Measurements from ENCODE around the gene SLC29A2. TPM values are rescaled to one million over a fixed set of nuclear protein-coding genes. Genes with fewer than 3 reads are reported as not detected.

Gene SLC29A2
- total RNA-seq, 1 donor from 2014 or later: 10.6 TPM

DNA sequence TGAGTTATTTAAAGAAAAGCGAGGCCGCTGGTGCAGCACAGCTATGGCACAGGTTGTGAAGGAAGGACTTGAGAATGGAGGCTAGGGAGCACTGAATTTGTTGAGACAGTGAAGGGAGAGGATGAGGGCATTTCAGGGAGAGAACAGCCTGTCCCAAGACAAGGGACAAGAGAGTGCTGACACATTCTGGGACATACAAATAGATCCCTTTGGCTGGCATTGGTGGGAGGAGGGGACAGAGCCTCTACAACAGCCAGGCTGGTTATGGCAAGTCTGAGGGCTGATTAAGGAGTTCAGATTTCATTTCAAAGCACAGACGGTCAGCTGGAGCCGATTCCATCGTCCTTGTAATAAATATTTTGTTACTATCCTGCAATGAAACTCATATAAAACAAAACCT, 1.7 kb upstream of the SLC29A2 start:
- Histone ChIP-seq H3K27me3 (ENCODE audit: low read depth) (peaks cover 31% of the 10 kb centered on the region), H3K36me3 (no peaks in the 10 kb centered on the region), H3K4me1 (peaks cover 15% of the 10 kb centered on the region), H3K9me3 (no peaks in the 10 kb centered on the region), H3K4me3 (no peak overlapping the region), H3K27ac (no peak overlapping the region)
- no peak for ATAC-seq
- intact Hi-C loops (cut with DNase I): no loop called here
- DNase-seq: no peak
- TF ChIP-seq, protein P1, sequence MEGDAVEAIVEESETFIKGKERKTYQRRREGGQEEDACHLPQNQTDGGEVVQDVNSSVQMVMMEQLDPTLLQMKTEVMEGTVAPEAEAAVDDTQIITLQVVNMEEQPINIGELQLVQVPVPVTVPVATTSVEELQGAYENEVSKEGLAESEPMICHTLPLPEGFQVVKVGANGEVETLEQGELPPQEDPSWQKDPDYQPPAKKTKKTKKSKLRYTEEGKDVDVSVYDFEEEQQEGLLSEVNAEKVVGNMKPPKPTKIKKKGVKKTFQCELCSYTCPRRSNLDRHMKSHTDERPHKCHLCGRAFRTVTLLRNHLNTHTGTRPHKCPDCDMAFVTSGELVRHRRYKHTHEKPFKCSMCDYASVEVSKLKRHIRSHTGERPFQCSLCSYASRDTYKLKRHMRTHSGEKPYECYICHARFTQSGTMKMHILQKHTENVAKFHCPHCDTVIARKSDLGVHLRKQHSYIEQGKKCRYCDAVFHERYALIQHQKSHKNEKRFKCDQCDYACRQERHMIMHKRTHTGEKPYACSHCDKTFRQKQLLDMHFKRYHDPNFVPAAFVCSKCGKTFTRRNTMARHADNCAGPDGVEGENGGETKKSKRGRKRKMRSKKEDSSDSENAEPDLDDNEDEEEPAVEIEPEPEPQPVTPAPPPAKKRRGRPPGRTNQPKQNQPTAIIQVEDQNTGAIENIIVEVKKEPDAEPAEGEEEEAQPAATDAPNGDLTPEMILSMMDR (IDR thresholded peaks at IDR 0.05): no peak

DNA sequence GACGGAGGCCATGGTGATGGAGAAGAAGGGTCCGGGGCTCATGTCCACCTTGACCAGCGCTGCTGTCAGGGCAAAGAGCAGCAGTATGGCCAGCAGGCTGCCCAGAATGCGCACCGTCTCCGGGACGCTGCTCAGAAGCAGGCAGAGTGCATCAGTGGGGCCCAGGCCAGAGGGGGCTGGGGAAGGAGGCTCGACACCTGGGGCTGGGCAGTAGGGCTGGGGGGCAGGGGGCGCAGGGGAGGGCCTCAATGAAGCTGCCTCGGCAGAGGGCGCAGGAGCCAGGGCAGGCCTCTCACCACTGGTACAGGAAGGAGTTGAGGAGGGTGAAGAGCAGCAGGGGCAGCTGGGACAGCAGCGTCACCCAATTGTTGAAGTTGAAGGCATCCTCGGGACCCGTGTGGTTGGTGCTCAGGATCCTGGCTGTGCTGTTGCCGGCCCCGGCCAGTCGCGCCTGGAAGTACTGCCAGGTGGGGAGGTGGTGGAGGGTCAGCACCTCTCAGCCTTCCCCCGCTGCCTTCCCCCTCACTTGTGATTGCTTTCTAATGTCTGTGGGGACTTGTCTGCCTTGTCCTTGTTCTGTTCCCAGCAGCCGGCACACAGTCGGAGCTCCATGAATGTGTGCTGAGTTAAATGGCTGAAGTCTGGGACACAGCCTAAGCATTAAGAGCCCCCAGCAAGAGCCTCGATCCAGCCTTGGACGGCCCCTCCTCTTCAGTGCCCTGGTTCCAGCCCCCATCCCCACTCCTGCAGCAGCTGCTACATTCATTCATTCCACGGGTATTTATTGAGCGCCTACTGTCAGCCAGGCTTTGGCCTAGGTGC, 2.3 kb downstream of the SLC29A2 start:
- no peaks in the 10 kb centered on the region for H3K9me3 ChIP-seq
- peaks cover 15% of the 10 kb centered on the region for H3K4me1 ChIP-seq
- no peak overlapping the region for H3K27ac ChIP-seq
- no peak overlapping the region for H3K4me3 ChIP-seq
- H3K36me3 ChIP-seq: no peaks in the 10 kb centered on the region
- TF ChIP-seq, protein P1 (IDR thresholded peaks at IDR 0.05): no peak
- DNase-seq (no peak), ATAC-seq (no peak)
- peaks cover 25% of the 10 kb centered on the region for H3K27me3 ChIP-seq (ENCODE audit: low read depth)
- intact Hi-C loops (cut with DNase I): no loop called here

DNA sequence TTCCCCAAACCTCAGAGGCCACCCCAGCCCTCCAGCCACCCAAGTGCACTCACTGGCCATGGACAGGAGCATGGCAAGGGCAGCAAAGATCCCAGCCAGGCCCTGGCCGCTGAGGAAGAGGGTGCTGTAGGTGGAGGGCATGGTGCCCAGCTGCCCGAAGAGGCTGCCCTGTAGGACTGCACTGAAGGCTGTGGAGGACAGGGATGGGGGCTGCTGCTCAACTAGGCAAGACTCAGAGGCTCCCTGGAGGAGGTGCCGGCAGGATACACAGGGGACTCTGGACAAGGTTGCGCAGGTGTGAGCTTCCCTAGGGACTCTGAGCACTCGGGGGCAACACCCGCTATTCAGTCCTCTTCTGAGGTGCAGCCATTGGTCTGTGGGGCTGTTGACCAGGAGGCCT, 3.1 kb downstream of the SLC29A2 start:
- ATAC-seq: no peak
- peaks cover 20% of the 10 kb centered on the region for H3K4me1 ChIP-seq
- TF ChIP-seq, protein P1 (IDR thresholded peaks at IDR 0.05): no peak
- intact Hi-C loops (cut with DNase I): no loop called here
- no peaks in the 10 kb centered on the region for H3K9me3 ChIP-seq
- no peak overlapping the region for H3K27ac ChIP-seq
- peaks cover 23% of the 10 kb centered on the region for H3K27me3 ChIP-seq (ENCODE audit: low read depth)
- no peaks in the 10 kb centered on the region for H3K36me3 ChIP-seq
- DNase-seq: no peak
- no peak overlapping the region for H3K4me3 ChIP-seq

DNA sequence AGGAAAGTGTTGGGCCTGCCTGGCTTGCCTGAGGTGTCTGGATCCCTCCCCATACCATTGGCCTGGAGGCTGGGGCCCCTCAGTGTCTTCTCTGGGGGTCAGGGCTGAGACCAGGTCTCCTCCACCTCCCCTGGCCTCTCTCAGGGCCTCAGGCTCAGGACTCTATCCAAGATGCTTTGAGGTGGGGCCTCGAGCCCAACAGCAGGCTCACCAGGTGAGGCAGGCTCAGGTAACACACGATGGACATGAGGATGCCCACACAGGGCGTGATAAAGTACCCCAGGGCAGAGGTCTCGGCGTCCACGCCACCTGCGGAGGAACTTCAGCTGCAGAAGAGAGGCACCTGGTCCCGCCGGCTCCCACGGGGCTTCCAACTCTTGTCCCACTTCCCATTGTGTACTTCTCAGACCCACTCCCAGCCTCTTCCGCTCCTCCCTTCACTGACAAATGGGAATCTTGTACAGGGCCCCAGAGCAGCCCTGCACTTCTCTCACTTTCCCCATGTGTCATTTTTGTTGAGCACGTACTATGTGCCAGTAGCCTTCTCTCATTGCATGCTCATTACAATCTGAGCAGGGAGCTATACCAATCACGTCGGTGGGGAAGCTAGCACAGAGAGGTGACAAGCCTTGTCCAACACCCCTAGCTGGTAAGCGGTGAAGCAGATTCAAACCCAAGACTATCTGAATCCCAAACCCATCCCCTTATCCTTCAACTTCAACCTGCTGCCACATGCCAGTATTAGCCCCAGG, 3.8 kb downstream of the SLC29A2 start:
- TF ChIP-seq, protein P1 (IDR thresholded peaks at IDR 0.05): no peak
- H3K36me3 ChIP-seq: no peaks in the 10 kb centered on the region
- H3K27me3 ChIP-seq (ENCODE audit: low read depth): peaks cover 20% of the 10 kb centered on the region
- H3K4me3 ChIP-seq: no peak overlapping the region
- DNase-seq (no peak), ATAC-seq (no peak)
- H3K4me1 ChIP-seq: peaks cover 26% of the 10 kb centered on the region
- H3K27ac ChIP-seq: no peak overlapping the region
- no peaks in the 10 kb centered on the region for H3K9me3 ChIP-seq
- intact Hi-C loops (cut with DNase I): no loop called here

DNA sequence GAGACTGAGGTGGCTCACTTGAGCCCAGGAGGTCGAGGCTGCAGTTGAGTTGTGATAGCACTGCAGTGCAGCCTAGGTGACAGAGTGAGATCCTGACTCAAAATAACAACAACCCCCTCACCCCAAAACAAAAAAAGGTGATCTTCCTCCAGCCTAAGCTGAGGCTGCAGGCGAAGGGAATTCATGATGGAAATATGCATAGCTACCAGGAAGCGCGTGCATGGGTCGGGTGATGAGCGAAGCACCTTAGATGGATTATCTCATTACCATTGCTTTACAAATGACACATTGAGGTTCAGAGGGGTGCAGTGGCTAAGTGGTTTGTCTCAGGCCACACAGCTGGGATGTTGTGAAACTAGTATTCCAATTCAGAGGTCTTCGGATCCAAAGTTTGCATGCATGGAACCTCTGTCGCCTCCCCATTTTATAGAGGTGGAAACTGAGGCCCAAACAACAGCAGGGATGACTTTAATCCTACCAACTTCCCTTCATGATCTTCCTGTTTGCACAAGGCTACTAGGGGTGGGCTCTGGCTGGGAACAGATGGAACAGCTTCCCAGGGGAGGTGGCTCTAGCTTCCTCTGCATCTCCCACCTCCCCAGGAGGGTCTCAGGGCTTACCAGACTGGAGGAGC, 4.6 kb downstream of the SLC29A2 start:
- intact Hi-C loops (cut with DNase I): no loop called here
- TF ChIP-seq, protein P1 (IDR thresholded peaks at IDR 0.05): no peak
- Histone ChIP-seq H3K4me1 (peaks cover 21% of the 10 kb centered on the region), H3K27me3 (ENCODE audit: low read depth) (peaks cover 12% of the 10 kb centered on the region), H3K4me3 (no peak overlapping the region), H3K27ac (no peak overlapping the region), H3K9me3 (no peaks in the 10 kb centered on the region), H3K36me3 (no peaks in the 10 kb centered on the region)
- ATAC-seq (no peak), DNase-seq (no peak)
